ENCODE data around the gene HSPA1L.
"Not testable (repeated sequence)": the region's sequence is repeated elsewhere in the genome, so short reads cannot be mapped to it uniquely, and the experiment has no call there.

DNA sequence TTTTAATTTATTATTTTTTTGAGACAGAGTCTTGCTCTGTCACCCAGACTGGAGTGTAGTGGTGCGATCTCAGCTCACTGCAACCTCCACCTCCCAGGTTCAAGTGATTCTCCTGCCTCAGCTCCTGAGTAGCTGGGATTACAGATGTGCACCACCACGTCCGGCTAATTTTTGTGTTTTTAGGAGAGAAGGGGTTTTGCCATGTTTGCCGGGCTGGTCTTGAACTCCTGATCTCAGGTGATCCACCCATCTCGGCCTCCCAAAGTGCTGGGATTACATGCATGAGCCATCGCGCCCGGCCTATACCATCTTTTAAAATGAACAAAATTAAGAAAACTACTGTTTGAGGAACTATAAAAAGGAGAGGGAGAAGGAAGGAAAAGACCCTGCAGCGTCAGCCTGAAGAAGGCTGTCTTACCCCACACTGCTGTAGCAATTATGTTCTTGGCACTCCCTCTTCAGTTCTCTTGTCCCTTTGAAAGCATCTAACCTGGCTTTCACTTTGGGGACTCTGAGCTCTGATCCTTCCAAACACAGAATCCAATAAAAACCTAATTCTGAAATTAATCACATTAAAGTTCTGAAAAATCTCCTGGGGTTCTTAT lies 8.6 kb upstream of the HSPA1L start:
- TF ChIP-seq, protein P1, sequence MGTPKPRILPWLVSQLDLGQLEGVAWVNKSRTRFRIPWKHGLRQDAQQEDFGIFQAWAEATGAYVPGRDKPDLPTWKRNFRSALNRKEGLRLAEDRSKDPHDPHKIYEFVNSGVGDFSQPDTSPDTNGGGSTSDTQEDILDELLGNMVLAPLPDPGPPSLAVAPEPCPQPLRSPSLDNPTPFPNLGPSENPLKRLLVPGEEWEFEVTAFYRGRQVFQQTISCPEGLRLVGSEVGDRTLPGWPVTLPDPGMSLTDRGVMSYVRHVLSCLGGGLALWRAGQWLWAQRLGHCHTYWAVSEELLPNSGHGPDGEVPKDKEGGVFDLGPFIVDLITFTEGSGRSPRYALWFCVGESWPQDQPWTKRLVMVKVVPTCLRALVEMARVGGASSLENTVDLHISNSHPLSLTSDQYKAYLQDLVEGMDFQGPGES (IDR thresholded peaks at IDR 0.05) = not testable (repeated sequence)
- TF ChIP-seq ZNF207 (IDR thresholded peaks at IDR 0.05; ENCODE audit: borderline replicate concordance); SPI1 (IDR thresholded peaks at IDR 0.05; ENCODE audit: borderline replicate concordance, insufficient read depth, low read depth, low read length); IKZF1 (conservative IDR thresholded peaks at IDR 0.05); RFX5 (IDR thresholded peaks at IDR 0.05; ENCODE audit: low read depth, low read length); CHD2 (IDR thresholded peaks at IDR 0.05; ENCODE audit: borderline replicate concordance, low read depth, low read length); EGR1 (IDR thresholded peaks at IDR 0.05; ENCODE audit: borderline replicate concordance in 1 of 2, low read depth in 2 of 2, low read length in 2 of 2); NRF1 (conservative IDR thresholded peaks at IDR 0.05; ENCODE audit: low read depth, low read length); POLR2A (IDR thresholded peaks at IDR 0.05; ENCODE audit: low read depth, low read length): not testable (repeated sequence)
- TF ChIP-seq, protein P2, sequence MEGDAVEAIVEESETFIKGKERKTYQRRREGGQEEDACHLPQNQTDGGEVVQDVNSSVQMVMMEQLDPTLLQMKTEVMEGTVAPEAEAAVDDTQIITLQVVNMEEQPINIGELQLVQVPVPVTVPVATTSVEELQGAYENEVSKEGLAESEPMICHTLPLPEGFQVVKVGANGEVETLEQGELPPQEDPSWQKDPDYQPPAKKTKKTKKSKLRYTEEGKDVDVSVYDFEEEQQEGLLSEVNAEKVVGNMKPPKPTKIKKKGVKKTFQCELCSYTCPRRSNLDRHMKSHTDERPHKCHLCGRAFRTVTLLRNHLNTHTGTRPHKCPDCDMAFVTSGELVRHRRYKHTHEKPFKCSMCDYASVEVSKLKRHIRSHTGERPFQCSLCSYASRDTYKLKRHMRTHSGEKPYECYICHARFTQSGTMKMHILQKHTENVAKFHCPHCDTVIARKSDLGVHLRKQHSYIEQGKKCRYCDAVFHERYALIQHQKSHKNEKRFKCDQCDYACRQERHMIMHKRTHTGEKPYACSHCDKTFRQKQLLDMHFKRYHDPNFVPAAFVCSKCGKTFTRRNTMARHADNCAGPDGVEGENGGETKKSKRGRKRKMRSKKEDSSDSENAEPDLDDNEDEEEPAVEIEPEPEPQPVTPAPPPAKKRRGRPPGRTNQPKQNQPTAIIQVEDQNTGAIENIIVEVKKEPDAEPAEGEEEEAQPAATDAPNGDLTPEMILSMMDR (IDR thresholded peaks at IDR 0.05 in 2 of 3, conservative IDR thresholded peaks at IDR 0.05 in 1 of 3; ENCODE audit: control insufficient read depth in 2 of 3, extremely low read depth in 1 of 3, insufficient read depth in 1 of 3, low read depth in 3 of 3, low read length in 3 of 3) = not testable (repeated sequence)
- TF ChIP-seq, protein P3, sequence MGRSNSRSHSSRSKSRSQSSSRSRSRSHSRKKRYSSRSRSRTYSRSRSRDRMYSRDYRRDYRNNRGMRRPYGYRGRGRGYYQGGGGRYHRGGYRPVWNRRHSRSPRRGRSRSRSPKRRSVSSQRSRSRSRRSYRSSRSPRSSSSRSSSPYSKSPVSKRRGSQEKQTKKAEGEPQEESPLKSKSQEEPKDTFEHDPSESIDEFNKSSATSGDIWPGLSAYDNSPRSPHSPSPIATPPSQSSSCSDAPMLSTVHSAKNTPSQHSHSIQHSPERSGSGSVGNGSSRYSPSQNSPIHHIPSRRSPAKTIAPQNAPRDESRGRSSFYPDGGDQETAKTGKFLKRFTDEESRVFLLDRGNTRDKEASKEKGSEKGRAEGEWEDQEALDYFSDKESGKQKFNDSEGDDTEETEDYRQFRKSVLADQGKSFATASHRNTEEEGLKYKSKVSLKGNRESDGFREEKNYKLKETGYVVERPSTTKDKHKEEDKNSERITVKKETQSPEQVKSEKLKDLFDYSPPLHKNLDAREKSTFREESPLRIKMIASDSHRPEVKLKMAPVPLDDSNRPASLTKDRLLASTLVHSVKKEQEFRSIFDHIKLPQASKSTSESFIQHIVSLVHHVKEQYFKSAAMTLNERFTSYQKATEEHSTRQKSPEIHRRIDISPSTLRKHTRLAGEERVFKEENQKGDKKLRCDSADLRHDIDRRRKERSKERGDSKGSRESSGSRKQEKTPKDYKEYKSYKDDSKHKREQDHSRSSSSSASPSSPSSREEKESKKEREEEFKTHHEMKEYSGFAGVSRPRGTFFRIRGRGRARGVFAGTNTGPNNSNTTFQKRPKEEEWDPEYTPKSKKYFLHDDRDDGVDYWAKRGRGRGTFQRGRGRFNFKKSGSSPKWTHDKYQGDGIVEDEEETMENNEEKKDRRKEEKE (IDR thresholded peaks at IDR 0.05) = not testable (repeated sequence)

Data from GM12878 (cell line).